ENCODE data around the gene TEX10.
"Not testable (repeated sequence)": the region's sequence is repeated elsewhere in the genome, so short reads cannot be mapped to it uniquely, and the experiment has no call there.

The TEX10 gene

GRCh38 chr9:100352727-100353505 lies at the start of gene TEX10:
TEX10 (minus strand) TSS chr9:100352942; CDS start chr9:100349363, 3,579 bp downstream.
- DNase-seq (ENCODE audit: low spot score) = peak; percentile 83

- no peak for DNase-seq (ENCODE audit: low spot score)
Measured at GRCh38 chr9:100401042-100401441, 48.3 kb upstream of the TEX10 start.

GRCh38 chr9:100397529-100398266 lies 45.0 kb upstream of the TEX10 start:
- DNase-seq (ENCODE audit: low spot score) = no peak

- no peak for DNase-seq (ENCODE audit: low spot score)
Measured at GRCh38 chr9:100396769-100397168, 44.0 kb upstream of the TEX10 start.

GRCh38 chr9:100394816-100395215 lies 42.1 kb upstream of the TEX10 start:
- DNase-seq (ENCODE audit: low spot score) = no peak

GRCh38 chr9:100394032-100394695 lies 41.4 kb upstream of the TEX10 start:
- no peak for DNase-seq (ENCODE audit: low spot score)

GRCh38 chr9:100392989-100393388 lies 40.2 kb upstream of the TEX10 start:
- not testable (repeated sequence) for DNase-seq (ENCODE audit: low spot score)

GRCh38 chr9:100379862-100380261 lies 27.1 kb upstream of the TEX10 start:
- DNase-seq (ENCODE audit: low spot score) = peak; percentile 37

- peak; percentile 36 for DNase-seq (ENCODE audit: low spot score)
Measured at GRCh38 chr9:100377015-100377414, 24.3 kb upstream of the TEX10 start.

GRCh38 chr9:100375658-100376057 lies 22.9 kb upstream of the TEX10 start:
- DNase-seq (ENCODE audit: low spot score) = no peak

- no peak for DNase-seq (ENCODE audit: low spot score)
Measured at GRCh38 chr9:100372648-100373047, 19.9 kb upstream of the TEX10 start.

- DNase-seq (ENCODE audit: low spot score) = no peak
Measured at GRCh38 chr9:100370064-100370723, 17.5 kb upstream of the TEX10 start.

GRCh38 chr9:100368672-100369071 lies 15.9 kb upstream of the TEX10 start:
- DNase-seq (ENCODE audit: low spot score) = no peak

- no peak for DNase-seq (ENCODE audit: low spot score)
Measured at GRCh38 chr9:100366121-100366520, 13.4 kb upstream of the TEX10 start.

- DNase-seq (ENCODE audit: low spot score) = no peak
Measured at GRCh38 chr9:100364013-100364412, 11.3 kb upstream of the TEX10 start.

- DNase-seq (ENCODE audit: low spot score) = no peak
Measured at GRCh38 chr9:100359057-100359456, 6.3 kb upstream of the TEX10 start.

- DNase-seq (ENCODE audit: low spot score) = no peak
Measured at GRCh38 chr9:100357501-100357900, 4.8 kb upstream of the TEX10 start.

- DNase-seq (ENCODE audit: low spot score) = no peak
Measured at GRCh38 chr9:100355561-100355960, 2.8 kb upstream of the TEX10 start.

- DNase-seq (ENCODE audit: low spot score) = no peak
Measured at GRCh38 chr9:100354121-100354800, 1.5 kb upstream of the TEX10 start.

GRCh38 chr9:100352201-100352726 lies 478 bp downstream of the TEX10 start:
- peak; percentile 28 for DNase-seq (ENCODE audit: low spot score)

- DNase-seq (ENCODE audit: low spot score) = no peak
Measured at GRCh38 chr9:100351508-100351907, 1.2 kb downstream of the TEX10 start.

Measured in kidney tubule cell (primary cell).